Ishikawa (cell line): ENCODE data around the gene TREM2.

Experiments used
- CEBPB ChIP-seq: IDR thresholded peaks from 2 replicates; pipeline ENCODE4 v1.6.1; 2012
- CREB1 ChIP-seq: IDR thresholded peaks from 2 replicates; pipeline ENCODE4 v1.6.1; 2012; ENCODE audit warnings: low read depth
- EGR1 ChIP-seq: IDR thresholded peaks from 2 replicates; pipeline ENCODE4 v1.6.1; 2012
- EP300 ChIP-seq: IDR thresholded peaks from 2 replicates; pipeline ENCODE4 v1.6.1; 2012; ENCODE audit warnings: borderline replicate concordance
- FOXM1 ChIP-seq: IDR thresholded peaks from 2 replicates; pipeline ENCODE4 v1.6.1; 2012; ENCODE audit warnings: low read depth, borderline replicate concordance
- RAD21 ChIP-seq: IDR thresholded peaks from 2 replicates; pipeline ENCODE4 v1.6.1; 2012; ENCODE audit warnings: low read depth
- TAF1 ChIP-seq: IDR thresholded peaks from 2 replicates; pipeline ENCODE4 v1.6.1; 2012; ENCODE audit warnings: low read depth, mild to moderate bottlenecking
- TCF12 ChIP-seq: IDR thresholded peaks from 2 replicates; pipeline ENCODE4 v1.6.1; 2012; ENCODE audit warnings: low read depth
- YY1 ChIP-seq: IDR thresholded peaks from 2 replicates; pipeline ENCODE4 v1.6.1; 2012; ENCODE audit warnings: low read depth
- TF ChIP-seq, protein P1 (sequence below): IDR thresholded peaks from 2 replicates; pipeline ENCODE4 v1.6.1; 2012; ENCODE audit warnings: low read depth, mild to moderate bottlenecking

- no peak for TF ChIP-seq EGR1
- TF ChIP-seq TCF12 = no peak
- no peak for TF ChIP-seq RAD21
- no peak for TF ChIP-seq YY1
- TF ChIP-seq, protein P1, sequence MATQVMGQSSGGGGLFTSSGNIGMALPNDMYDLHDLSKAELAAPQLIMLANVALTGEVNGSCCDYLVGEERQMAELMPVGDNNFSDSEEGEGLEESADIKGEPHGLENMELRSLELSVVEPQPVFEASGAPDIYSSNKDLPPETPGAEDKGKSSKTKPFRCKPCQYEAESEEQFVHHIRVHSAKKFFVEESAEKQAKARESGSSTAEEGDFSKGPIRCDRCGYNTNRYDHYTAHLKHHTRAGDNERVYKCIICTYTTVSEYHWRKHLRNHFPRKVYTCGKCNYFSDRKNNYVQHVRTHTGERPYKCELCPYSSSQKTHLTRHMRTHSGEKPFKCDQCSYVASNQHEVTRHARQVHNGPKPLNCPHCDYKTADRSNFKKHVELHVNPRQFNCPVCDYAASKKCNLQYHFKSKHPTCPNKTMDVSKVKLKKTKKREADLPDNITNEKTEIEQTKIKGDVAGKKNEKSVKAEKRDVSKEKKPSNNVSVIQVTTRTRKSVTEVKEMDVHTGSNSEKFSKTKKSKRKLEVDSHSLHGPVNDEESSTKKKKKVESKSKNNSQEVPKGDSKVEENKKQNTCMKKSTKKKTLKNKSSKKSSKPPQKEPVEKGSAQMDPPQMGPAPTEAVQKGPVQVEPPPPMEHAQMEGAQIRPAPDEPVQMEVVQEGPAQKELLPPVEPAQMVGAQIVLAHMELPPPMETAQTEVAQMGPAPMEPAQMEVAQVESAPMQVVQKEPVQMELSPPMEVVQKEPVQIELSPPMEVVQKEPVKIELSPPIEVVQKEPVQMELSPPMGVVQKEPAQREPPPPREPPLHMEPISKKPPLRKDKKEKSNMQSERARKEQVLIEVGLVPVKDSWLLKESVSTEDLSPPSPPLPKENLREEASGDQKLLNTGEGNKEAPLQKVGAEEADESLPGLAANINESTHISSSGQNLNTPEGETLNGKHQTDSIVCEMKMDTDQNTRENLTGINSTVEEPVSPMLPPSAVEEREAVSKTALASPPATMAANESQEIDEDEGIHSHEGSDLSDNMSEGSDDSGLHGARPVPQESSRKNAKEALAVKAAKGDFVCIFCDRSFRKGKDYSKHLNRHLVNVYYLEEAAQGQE = no peak
- no peak for TF ChIP-seq EP300
- TF ChIP-seq TAF1 = no peak
- TF ChIP-seq CREB1 = no peak
- no peak for TF ChIP-seq FOXM1
- TF ChIP-seq CEBPB = no peak
Observed at GRCh38 chr6:41156001-41156400, 6.9 kb downstream of the TREM2 start.
